Measurements from ENCODE around the gene ESR2.

The ESR2 gene

GRCh38 chr14:64196056-64196455, 98.1 kb downstream of the ESR2 start:
- Mint-ChIP-seq H3K4me3 (peak overlapping the region; percentile 82), H3K4me1 (peaks cover 60% of the 10 kb centered on the region), H3K9me3 (no peaks in the 10 kb centered on the region), H3K27ac (no peak overlapping the region), H3K36me3 (ENCODE audit: low read depth) (peaks cover 44% of the 10 kb centered on the region), H3K27me3 (ENCODE audit: low read depth, poor library complexity) (no peaks in the 10 kb centered on the region)
- DNase-seq, result no peak
- TF ChIP-seq CTCF (IDR thresholded peaks at IDR 0.05), result no peak

GRCh38 chr14:64195199-64195598, 99.0 kb downstream of the ESR2 start:
- no peak for TF ChIP-seq CTCF (IDR thresholded peaks at IDR 0.05)
- peaks cover 52% of the 10 kb centered on the region for H3K36me3 Mint-ChIP-seq (ENCODE audit: low read depth)
- no peak overlapping the region for H3K27ac Mint-ChIP-seq
- H3K27me3 Mint-ChIP-seq (ENCODE audit: low read depth, poor library complexity), result no peaks in the 10 kb centered on the region
- H3K9me3 Mint-ChIP-seq, result no peaks in the 10 kb centered on the region
- H3K4me1 Mint-ChIP-seq, result peaks cover 52% of the 10 kb centered on the region
- no peak overlapping the region for H3K4me3 Mint-ChIP-seq
- no peak for DNase-seq

- peak overlapping the region; percentile 3 for H3K27ac Mint-ChIP-seq
- no peak for TF ChIP-seq CTCF (IDR thresholded peaks at IDR 0.05)
- H3K27me3 Mint-ChIP-seq (ENCODE audit: low read depth, poor library complexity), result no peaks in the 10 kb centered on the region
- DNase-seq, result no peak
- peaks cover 44% of the 10 kb centered on the region for H3K4me1 Mint-ChIP-seq
- no peaks in the 10 kb centered on the region for H3K9me3 Mint-ChIP-seq
- peaks cover 58% of the 10 kb centered on the region for H3K36me3 Mint-ChIP-seq (ENCODE audit: low read depth)
- H3K4me3 Mint-ChIP-seq, result no peak overlapping the region
Observed at GRCh38 chr14:64194404-64194803, 99.8 kb downstream of the ESR2 start.

GRCh38 chr14:64193821-64194220, 100.3 kb downstream of the ESR2 start:
- H3K4me1 Mint-ChIP-seq, result peaks cover 39% of the 10 kb centered on the region
- no peak for TF ChIP-seq CTCF (IDR thresholded peaks at IDR 0.05)
- H3K36me3 Mint-ChIP-seq (ENCODE audit: low read depth), result peaks cover 63% of the 10 kb centered on the region
- H3K27me3 Mint-ChIP-seq (ENCODE audit: low read depth, poor library complexity), result no peaks in the 10 kb centered on the region
- no peaks in the 10 kb centered on the region for H3K9me3 Mint-ChIP-seq
- DNase-seq, result no peak
- H3K4me3 Mint-ChIP-seq, result no peak overlapping the region
- no peak overlapping the region for H3K27ac Mint-ChIP-seq

GRCh38 chr14:64191756-64192155, 102.4 kb downstream of the ESR2 start:
- peaks cover 71% of the 10 kb centered on the region for H3K36me3 Mint-ChIP-seq (ENCODE audit: low read depth)
- TF ChIP-seq CTCF (IDR thresholded peaks at IDR 0.05), result no peak
- H3K27ac Mint-ChIP-seq, result no peak overlapping the region
- H3K9me3 Mint-ChIP-seq, result no peaks in the 10 kb centered on the region
- no peak overlapping the region for H3K4me3 Mint-ChIP-seq
- no peak for DNase-seq
- no peaks in the 10 kb centered on the region for H3K27me3 Mint-ChIP-seq (ENCODE audit: low read depth, poor library complexity)
- H3K4me1 Mint-ChIP-seq, result peaks cover 42% of the 10 kb centered on the region

GRCh38 chr14:64190974-64191502, 103.1 kb downstream of the ESR2 start:
- H3K27me3 Mint-ChIP-seq (ENCODE audit: low read depth, poor library complexity), result no peaks in the 10 kb centered on the region
- no peak overlapping the region for H3K27ac Mint-ChIP-seq
- TF ChIP-seq CTCF (IDR thresholded peaks at IDR 0.05), result no peak
- peaks cover 2% of the 10 kb centered on the region for H3K9me3 Mint-ChIP-seq
- peaks cover 75% of the 10 kb centered on the region for H3K36me3 Mint-ChIP-seq (ENCODE audit: low read depth)
- H3K4me3 Mint-ChIP-seq, result no peak overlapping the region
- H3K4me1 Mint-ChIP-seq, result peaks cover 42% of the 10 kb centered on the region
- no peak for DNase-seq

Data from nephron progenitor cell (in vitro differentiated cells).